HG03558 (cell line): Measurements from ENCODE around the gene PC.

Experiments used
- ATAC-seq: cut with Tn5 transposase; IDR thresholded peaks from one replicate; pipeline ENCODE4 v1.9.1; 2021; ENCODE audit warnings: moderate number of reproducible peaks; ENCODE audit not compliant: unreplicated experiment; ENCODE audit errors: extremely low read depth

Gene PC

DNA sequence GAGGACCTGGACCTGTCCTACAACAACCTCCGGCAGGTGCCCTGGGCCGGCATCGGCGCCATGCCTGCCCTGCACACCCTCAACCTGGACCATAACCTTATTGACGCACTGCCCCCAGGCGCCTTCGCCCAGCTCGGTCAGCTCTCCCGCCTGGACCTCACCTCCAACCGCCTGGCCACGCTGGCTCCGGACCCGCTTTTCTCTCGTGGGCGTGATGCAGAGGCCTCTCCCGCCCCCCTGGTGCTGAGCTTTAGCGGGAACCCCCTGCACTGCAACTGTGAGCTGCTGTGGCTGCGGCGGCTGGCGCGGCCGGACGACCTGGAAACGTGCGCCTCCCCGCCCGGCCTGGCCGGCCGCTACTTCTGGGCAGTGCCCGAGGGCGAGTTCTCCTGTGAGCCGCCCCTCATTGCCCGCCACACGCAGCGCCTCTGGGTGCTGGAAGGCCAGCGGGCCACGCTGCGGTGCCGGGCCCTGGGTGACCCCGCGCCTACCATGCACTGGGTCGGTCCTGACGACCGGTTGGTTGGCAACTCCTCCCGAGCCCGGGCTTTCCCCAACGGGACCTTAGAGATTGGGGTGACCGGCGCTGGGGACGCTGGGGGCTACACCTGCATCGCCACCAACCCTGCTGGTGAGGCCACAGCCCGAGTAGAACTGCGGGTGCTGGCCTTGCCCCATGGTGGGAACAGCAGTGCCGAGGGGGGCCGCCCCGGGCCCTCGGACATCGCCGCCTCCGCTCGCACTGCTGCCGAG lies 99.8 kb downstream of the PC start:
- no peak for ATAC-seq

- ATAC-seq = no peak
Observed at GRCh38 chr11:66857927-66858185, 100.3 kb downstream of the PC start.

- no peak for ATAC-seq
Observed at GRCh38 chr11:66857234-66857926, 100.8 kb downstream of the PC start.

DNA sequence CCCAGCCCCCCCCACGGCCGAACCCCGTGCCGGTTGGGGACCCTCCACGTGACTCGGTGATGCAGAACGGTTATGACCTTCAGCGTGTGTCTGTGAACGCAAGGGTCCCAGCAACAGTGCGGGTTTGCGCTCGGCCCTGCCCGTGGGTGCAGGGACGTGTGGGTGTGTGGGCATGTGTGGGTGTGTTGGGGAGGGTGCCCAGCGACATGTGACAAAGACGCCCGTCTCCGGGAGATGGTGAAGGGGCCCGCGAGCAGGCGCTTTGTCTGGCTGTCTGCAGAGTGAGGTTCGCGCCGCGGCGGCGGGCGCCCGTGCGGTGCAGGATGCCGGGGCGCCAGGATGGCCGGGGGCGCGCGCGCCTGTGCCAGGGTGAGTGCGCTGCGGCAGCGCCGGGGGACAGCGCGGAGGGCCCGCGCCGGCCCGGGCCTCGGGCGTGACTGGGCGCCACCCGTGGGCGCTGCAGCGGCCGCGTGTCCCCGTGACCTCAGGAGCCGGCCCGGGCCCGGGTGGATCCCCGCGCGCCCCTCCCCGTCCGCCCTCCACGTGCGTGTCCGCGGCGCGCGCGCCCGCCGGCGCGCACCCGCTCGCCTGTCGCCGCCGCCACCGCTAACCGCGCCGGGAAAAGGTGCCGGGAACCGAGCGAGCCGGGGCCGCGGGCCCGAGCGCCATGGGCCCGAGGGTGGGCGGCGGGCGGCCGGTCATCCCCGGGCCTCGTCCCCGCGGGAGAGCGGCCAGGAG lies 101.5 kb downstream of the PC start, which contains the start of gene LRFN4:
Gene LRFN4, plus strand, starts transcription at position 569 of the 738 bp plus-strand sequence. CDS start 681 bp downstream, outside the sequence.
- ATAC-seq = no peak

DNA sequence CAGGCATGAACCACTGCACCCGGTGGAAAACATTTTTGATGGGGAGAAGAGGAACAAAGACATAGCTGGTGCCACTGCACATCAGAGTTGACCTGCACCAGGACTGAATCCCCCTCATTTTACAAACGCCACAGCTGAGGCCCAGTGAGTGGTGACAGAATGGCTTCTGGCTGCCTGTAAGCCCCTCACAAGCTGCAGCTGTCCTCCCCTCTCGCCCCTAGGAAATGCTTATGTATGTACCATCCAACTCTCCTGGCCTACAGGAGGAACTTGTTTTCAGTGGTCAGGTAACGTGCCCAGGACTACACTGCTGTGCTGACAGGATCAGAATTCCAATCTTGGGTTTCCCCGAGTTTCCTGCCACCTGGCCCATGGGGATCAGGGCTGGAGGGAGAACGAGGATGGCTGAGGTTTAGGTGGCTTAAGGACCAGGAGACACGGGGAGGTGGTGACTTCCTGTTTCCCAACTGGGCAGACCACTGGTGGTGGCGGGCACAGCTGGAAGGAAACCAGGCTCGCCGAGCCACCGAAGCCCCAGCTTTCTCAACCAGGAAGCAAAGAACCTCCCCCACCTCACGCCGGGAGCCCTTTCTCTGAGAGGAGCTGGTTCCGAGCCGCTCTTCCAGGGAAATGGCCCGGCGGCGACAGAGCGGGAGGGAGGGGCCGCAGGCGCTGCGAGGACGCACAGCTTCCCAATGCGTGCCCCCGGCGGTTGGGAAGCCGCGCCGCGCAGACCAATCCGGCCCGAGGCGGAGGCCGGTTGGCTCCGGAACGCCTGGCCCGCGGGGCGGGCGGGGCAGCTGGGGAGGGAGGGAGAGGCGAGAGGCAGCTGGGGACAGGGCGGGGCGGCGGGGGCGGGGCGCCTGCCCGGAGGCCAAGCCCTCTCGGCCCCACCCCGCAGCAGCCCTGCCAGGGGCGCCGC lies 102.3 kb downstream of the PC start:
- ATAC-seq = no peak

GRCh38 chr11:66854729-66855211 lies 103.4 kb downstream of the PC start:
- no peak for ATAC-seq

DNA sequence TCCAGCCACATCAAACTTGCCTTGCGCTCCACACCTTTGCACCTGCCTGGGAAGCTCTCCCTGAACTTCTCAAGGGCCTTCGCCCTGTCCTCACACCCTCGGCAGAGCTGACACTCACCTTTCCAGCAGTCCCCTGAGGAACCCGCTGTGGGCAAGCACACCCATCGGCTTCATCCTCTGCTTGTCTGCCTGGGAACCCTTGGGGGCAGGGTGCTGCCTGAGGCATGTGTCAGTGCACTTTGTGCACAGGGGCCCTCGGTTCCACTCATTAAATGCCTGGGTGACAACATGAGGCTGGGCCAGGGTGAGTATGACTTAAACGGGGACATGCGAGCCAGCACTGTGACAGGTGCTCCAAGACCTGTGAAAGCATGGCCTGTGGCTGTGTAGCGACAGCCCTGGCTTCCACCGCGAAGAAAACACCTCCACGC lies 103.9 kb downstream of the PC start:
- no peak for ATAC-seq

GRCh38 chr11:66853242-66854229 lies 104.6 kb downstream of the PC start:
- no peak for ATAC-seq

DNA sequence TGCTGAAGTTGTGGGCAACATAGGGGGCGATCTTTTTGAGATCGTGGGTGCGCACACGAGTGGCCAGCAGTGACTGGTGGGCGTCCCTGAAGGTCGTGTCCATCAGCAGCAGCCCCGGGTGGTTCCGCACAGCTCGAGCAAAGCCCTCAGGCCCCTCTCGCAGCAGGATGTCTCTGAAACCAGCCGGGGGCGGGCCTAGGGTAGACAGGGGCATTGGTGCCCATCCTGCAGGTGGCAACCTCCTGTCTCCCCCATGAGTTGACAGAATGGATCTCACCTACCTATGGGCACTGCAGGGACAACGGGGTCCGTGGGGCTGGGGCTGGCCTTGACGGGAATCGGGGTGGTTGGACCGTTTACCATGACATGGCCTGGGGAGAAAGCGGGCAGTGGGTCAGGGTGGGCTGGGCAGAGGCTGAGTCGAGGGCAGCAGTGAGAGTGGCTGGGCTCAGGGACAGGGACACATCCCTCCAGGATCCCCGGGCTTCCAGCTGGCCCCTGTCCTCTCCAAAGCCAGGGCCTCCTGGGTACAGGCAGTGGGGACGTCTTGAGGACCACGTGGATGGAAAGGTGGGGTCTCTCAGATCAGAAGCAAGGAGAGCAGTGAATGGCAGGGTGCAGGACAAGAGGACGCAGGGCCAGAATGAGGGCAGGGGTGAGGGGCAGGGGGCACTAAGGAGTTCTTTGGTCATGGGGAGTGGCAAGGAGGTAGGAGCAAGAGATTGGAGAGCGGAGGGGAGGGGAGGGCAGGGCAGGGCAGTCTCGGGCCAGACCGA lies 105.5 kb downstream of the PC start:
- no peak for ATAC-seq

- no peak for ATAC-seq
Observed at GRCh38 chr11:66851698-66852465, 106.3 kb downstream of the PC start.

DNA sequence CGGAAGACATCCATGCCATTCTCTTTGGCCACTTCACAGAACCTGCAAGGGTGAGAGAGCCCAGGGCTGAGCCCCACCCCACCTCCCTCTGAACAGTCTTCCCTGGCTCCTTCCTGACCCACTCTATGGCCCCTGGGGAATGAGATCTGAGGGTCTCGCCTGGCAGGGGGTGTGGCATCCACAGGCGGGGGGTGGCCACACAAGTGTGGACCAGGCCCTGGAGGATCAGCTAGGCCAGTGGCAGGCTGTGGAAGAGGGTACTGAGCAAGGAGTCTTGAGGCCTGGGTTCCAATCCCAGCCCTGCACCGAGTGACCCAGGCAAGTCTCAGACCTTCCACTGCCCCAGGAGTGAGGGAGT lies 107.0 kb downstream of the PC start:
- ATAC-seq = no peak

- no peak for ATAC-seq
Observed at GRCh38 chr11:66850588-66851238, 107.5 kb downstream of the PC start.

- ATAC-seq = no peak
Observed at GRCh38 chr11:66850235-66850587, 108.0 kb downstream of the PC start.

DNA sequence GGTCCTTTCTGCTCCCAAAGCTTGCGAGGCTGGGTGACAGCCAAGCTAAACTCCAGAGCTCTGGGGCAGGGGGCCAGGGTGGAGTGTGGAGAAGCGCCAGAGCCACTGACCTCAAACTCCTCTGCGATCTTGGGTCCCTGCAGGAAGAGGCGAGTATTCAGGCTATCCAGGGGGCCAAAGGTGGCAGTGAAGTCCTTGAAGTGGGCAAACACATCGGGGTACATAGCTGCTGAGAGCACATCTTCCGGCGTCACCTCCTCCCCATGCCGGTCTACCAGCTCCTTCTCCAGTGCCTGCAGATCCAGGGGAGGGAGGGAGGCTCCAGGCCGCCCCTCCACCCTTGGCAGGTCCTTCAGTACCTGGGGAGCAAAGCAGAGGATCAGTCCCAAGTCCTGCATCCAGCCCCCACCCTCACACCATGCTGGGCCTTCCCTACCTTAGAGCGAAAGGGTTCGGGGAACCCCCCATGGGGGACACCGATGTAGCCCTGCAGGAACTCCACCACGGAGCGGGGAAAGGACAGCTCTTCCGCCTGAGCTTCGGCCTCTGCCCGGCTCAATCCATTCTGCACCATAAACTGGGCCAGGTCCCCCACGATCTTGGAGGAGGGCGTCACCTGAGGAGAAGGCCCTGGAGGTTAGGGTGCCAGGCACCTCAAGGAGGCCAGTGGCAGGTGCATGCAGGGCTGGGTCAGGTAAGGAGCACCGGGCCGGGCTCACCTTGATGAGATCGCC lies 108.5 kb downstream of the PC start:
- no peak for ATAC-seq

DNA sequence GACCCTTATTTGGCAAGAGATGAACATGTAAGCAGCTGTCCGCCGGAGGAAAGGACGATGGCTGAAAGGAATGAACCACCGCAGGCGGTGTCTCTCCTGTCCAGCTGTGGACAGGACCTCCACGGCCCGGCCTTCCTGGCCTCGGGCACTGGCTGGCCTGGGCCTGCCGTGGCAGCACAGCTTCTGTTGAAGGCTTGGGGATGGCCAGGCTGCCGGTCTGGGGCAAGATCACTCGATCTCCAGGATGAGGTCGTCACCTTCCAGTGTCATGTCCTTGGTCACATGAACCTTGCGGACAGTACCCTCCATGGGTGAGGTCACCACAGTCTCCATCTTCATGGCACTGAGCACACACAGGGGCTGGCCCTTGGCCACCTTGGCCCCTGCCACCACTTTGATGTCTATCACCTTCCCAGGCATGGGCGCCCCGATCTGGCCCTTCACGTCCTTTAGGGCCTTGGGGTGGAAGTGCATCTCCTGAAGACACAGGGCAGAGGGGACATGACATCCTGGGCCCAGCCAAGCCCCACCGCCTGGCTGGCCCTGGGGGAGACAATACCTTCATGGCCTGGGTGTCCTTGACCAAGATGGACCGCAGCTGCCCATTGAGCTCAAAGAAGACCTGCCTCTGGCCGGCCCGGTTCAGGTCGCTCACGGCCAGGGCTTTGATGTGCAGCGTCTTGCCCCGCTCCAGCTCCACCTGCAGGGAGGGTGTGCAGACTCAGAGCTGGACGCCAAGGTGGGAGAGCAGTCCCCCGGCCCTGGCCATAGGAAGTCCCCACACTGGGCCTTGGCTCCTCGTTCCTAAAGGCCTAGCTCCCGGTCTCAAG lies 109.3 kb downstream of the PC start:
- no peak for ATAC-seq
